GM12875 (cell line): ENCODE measurements around the gene TTLL11.

ENCODE experiments used
- H3K4me3 ChIP-seq: one replicate; pipeline ENCODE4 v1.5.1; 2011; ENCODE audit warnings: low read depth, low read length, control low read depth
- CTCF ChIP-seq: IDR thresholded peaks from 2 replicates; pipeline ENCODE4 v1.5.1; 2011; ENCODE audit warnings: low read depth, mild to moderate bottlenecking, control low read depth, inconsistent platforms, low read length, moderate library complexity, borderline replicate concordance; ENCODE audit not compliant: insufficient read depth

Gene TTLL11

GRCh38 chr9:122087406-122088200 is 5.5 kb downstream of the TTLL11 start:
- TF ChIP-seq CTCF = no peak
- no peak overlapping the region for H3K4me3 ChIP-seq

GRCh38 chr9:122086873-122087272 is 6.2 kb downstream of the TTLL11 start:
- no peak for TF ChIP-seq CTCF
- no peak overlapping the region for H3K4me3 ChIP-seq

GRCh38 chr9:122085260-122085659 is 7.8 kb downstream of the TTLL11 start:
- no peak overlapping the region for H3K4me3 ChIP-seq
- no peak for TF ChIP-seq CTCF

- TF ChIP-seq CTCF = no peak
- no peak overlapping the region for H3K4me3 ChIP-seq
Observed at GRCh38 chr9:122084026-122084675, 9.0 kb downstream of the TTLL11 start.

- TF ChIP-seq CTCF = no peak
- H3K4me3 ChIP-seq = no peak overlapping the region
Observed at GRCh38 chr9:122080986-122081385, 12.1 kb downstream of the TTLL11 start.

- TF ChIP-seq CTCF = no peak
- no peak overlapping the region for H3K4me3 ChIP-seq
Observed at GRCh38 chr9:122078557-122078956, 14.6 kb downstream of the TTLL11 start.

GRCh38 chr9:122076773-122077172 is 16.3 kb downstream of the TTLL11 start:
- no peak overlapping the region for H3K4me3 ChIP-seq
- TF ChIP-seq CTCF = no peak
